Parietal lobe (tissue), 1 donor: ENCODE results near the gene NTS. TPM values are rescaled to one million over a fixed set of nuclear protein-coding genes. Genes with fewer than 3 reads are reported as not detected.

Source experiments
- total RNA-seq: library from RNA; depleted of rRNA; stranded (reverse); fragments of >200 nt; gene quantifications from one replicate; pipeline ENCODE4 v1.2.3, GENCODE V29; 2014

The NTS gene, protein sequence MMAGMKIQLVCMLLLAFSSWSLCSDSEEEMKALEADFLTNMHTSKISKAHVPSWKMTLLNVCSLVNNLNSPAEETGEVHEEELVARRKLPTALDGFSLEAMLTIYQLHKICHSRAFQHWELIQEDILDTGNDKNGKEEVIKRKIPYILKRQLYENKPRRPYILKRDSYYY
- total RNA-seq: 12.2 TPM

DNA sequence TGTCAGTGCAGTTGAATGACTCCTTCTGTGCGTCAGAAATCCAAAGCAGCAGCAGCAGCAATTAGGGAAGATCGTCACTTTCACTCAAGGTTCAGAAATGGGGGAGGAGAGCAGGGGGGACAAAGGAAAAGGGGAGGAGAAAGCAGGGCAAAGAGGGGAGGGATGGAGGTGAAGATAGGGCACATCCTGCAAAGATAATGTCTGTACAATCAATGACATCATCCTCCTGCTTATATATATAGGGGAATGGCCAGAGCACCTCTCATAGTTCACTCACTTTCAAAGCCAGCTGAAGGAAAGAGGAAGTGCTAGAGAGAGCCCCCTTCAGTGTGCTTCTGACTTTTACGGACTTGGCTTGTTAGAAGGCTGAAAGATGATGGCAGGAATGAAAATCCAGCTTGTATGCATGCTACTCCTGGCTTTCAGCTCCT lies at the start of gene NTS:
NTS (plus strand) TSS at position 265 of the 431 bp plus-strand sequence; CDS start at position 374, 109 bp downstream.

GRCh38 chr12:85836197-85837090 lies 37.7 kb upstream of the NTS start, which contains the start of gene RASSF9:
Gene RASSF9, minus strand, starts transcription at chr12:85836409. Its CDS starts 208 bp downstream, at chr12:85836201.

Other genes with a start within 250 kb of the NTS start
- 0.94 TPM for gene RASSF9, start 37.9 kb upstream of the NTS start, total RNA-seq